Measurements from ENCODE around the gene PLXNA2. TPM values are rescaled to one million over a fixed set of nuclear protein-coding genes. Genes with fewer than 3 reads are reported as not detected.

Gene PLXNA2
- total and polyA plus RNA-seq, 2 of the 4 experiments (the other 2 are of a cell fraction), result 0.72 to 1.1 TPM

DNA sequence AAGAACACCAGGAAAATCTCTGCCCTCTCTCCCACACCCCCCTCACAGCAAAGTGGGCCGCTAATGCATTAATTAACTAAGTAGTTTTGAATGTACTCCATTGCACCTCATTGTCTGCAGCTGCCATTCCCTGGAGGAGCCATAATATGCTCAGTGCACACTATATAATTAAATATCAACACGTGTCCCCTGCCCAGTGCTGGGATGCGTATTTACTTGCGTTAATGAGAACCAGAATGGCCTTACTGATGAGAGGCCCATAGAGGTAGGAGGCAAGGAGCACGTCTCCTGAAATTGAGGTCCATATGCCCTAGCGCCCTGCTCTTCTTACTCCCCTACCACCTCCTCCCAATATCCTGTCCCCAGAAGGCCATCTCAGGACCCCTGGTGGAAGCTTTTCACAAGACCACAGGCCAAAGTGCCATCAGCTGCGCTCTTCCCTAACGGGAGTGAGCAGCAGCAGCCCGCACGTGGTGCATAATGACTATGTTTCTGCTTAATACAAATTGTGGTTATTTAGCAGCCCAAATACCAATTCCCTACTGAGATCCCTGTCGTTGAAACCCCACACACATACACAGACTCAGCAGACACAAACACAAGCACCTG, 76.8 kb downstream of the PLXNA2 start:
- no peak overlapping the region for H2AK5ac ChIP-seq (ENCODE audit: low read depth, low read length)
- H3K27ac ChIP-seq (ENCODE audit: insufficient read depth, low read length), result no peak overlapping the region
- H4K5ac ChIP-seq (ENCODE audit: low read depth, low read length), result no peak overlapping the region
- no peak overlapping the region for H2BK120ac ChIP-seq (ENCODE audit: low read depth, low read length)
- no peak overlapping the region for H3K4me2 ChIP-seq (ENCODE audit: low read depth, low read length)
- no peak overlapping the region for H2AK9ac ChIP-seq (replicated peaks; ENCODE audit: low read depth, low read length, poor library complexity)
- H3K36me3 ChIP-seq (ENCODE audit: control insufficient read depth, insufficient read depth, low read length), result no peaks in the 10 kb centered on the region
- POLR2A ChIA-PET (ENCODE audit: unreplicated experiment), result no interaction called here
- in situ Hi-C loops (cut with MboI; ENCODE audit: low sequenced_read_pairs), result no loop called here
- no TSS peak for BruUV-seq (replicated peaks)
- H2BK5ac ChIP-seq (ENCODE audit: low read depth, low read length, poor library complexity, severe bottlenecking), result no peak overlapping the region
- H4K91ac ChIP-seq (ENCODE audit: insufficient read depth, low read depth, low read length), result no peak overlapping the region
- no peak overlapping the region for H2BK15ac ChIP-seq (ENCODE audit: low read depth, low read length)
- no peak overlapping the region for H3K14ac ChIP-seq (replicated peaks; ENCODE audit: low read depth, low read length)
- no peak overlapping the region for H3K4me3 ChIP-seq (ENCODE audit: insufficient read depth, low read depth, low read length)
- TF ChIP-seq, protein P1, sequence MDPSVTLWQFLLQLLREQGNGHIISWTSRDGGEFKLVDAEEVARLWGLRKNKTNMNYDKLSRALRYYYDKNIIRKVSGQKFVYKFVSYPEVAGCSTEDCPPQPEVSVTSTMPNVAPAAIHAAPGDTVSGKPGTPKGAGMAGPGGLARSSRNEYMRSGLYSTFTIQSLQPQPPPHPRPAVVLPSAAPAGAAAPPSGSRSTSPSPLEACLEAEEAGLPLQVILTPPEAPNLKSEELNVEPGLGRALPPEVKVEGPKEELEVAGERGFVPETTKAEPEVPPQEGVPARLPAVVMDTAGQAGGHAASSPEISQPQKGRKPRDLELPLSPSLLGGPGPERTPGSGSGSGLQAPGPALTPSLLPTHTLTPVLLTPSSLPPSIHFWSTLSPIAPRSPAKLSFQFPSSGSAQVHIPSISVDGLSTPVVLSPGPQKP (IDR thresholded peaks at IDR 0.05; ENCODE audit: borderline replicate concordance, low read depth, low read length), result no peak
- TF ChIP-seq FOS (IDR thresholded peaks at IDR 0.05; ENCODE audit: low read depth, low read length) (no peak), MAZ (IDR thresholded peaks at IDR 0.05; ENCODE audit: borderline replicate concordance, low read depth, low read length) (no peak), SMC3 (IDR thresholded peaks at IDR 0.05; ENCODE audit: low read depth, low read length) (no peak), POLR2A (IDR thresholded peaks at IDR 0.05; ENCODE audit: low read depth, low read length) (no peak), RAD21 (IDR thresholded peaks at IDR 0.05; ENCODE audit: low read length) (no peak), CEBPB (IDR thresholded peaks at IDR 0.05; ENCODE audit: low read depth, low read length) (no peak), BHLHE40 (IDR thresholded peaks at IDR 0.05; ENCODE audit: low read depth, low read length) (no peak), NFE2L2 (IDR thresholded peaks at IDR 0.05; ENCODE audit: low read depth, low read length) (no peak), RCOR1 (IDR thresholded peaks at IDR 0.05; ENCODE audit: insufficient replicate concordance, low read length) (no peak), MAFK (IDR thresholded peaks at IDR 0.05; ENCODE audit: low read depth, low read length) (no peak), MXI1 (IDR thresholded peaks at IDR 0.05; ENCODE audit: borderline replicate concordance, low read depth, low read length) (no peak)
- TF ChIP-seq, protein P2, sequence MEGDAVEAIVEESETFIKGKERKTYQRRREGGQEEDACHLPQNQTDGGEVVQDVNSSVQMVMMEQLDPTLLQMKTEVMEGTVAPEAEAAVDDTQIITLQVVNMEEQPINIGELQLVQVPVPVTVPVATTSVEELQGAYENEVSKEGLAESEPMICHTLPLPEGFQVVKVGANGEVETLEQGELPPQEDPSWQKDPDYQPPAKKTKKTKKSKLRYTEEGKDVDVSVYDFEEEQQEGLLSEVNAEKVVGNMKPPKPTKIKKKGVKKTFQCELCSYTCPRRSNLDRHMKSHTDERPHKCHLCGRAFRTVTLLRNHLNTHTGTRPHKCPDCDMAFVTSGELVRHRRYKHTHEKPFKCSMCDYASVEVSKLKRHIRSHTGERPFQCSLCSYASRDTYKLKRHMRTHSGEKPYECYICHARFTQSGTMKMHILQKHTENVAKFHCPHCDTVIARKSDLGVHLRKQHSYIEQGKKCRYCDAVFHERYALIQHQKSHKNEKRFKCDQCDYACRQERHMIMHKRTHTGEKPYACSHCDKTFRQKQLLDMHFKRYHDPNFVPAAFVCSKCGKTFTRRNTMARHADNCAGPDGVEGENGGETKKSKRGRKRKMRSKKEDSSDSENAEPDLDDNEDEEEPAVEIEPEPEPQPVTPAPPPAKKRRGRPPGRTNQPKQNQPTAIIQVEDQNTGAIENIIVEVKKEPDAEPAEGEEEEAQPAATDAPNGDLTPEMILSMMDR (conservative IDR thresholded peaks at IDR 0.05; ENCODE audit: low read depth, low read length), result no peak
- TF ChIP-seq, protein P3, sequence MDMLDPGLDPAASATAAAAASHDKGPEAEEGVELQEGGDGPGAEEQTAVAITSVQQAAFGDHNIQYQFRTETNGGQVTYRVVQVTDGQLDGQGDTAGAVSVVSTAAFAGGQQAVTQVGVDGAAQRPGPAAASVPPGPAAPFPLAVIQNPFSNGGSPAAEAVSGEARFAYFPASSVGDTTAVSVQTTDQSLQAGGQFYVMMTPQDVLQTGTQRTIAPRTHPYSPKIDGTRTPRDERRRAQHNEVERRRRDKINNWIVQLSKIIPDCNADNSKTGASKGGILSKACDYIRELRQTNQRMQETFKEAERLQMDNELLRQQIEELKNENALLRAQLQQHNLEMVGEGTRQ (IDR thresholded peaks at IDR 0.05; ENCODE audit: low read depth, low read length), result no peak
- H2AFZ ChIP-seq (replicated peaks; ENCODE audit: low read length, poor library complexity), result no peak overlapping the region
- no peak for DNase-seq
- H3K4me1 ChIP-seq (ENCODE audit: control insufficient read depth, insufficient read depth, low read length), result peaks cover 2% of the 10 kb centered on the region; the same call in 1 of the 2 replicates
- intact Hi-C loops (cut with micrococcal nuclease), result no loop called here
- ATAC-seq (ENCODE audit: low read depth), result no peak
- dilution Hi-C loops (cut with HindIII; ENCODE audit: low sequenced_read_pairs, unreplicated experiment), result no loop called here
- no peak overlapping the region for H4K8ac ChIP-seq (ENCODE audit: low read depth in 2 of 2, low read length in 2 of 2)
- no peak overlapping the region for H3K56ac ChIP-seq (ENCODE audit: extremely low read depth, insufficient read depth, low read length)
- no peak overlapping the region for H3K9ac ChIP-seq (ENCODE audit: low read depth, low read length)
- no peak overlapping the region for H2BK20ac ChIP-seq (ENCODE audit: low read depth, low read length)
- no peaks in the 10 kb centered on the region; the same call in 1 of the 2 replicates for H3K27me3 ChIP-seq (ENCODE audit: control insufficient read depth, insufficient read depth, low read length)
- no peaks in the 10 kb centered on the region; the same call in 1 of the 2 replicates for H3K9me1 ChIP-seq (ENCODE audit: insufficient read depth, low read length)
- no peaks in the 10 kb centered on the region for H3K9me3 ChIP-seq (ENCODE audit: control insufficient read depth, insufficient read depth, low read length)
- H3K18ac ChIP-seq (ENCODE audit: low read depth, low read length), result no peak overlapping the region
- no peaks in the 10 kb centered on the region for H4K20me1 ChIP-seq (ENCODE audit: insufficient read depth, low read length)
- H3K79me1 ChIP-seq (ENCODE audit: low read depth in 1 of 2, low read length in 2 of 2), result no peaks in the 10 kb centered on the region
- H3K4ac ChIP-seq (ENCODE audit: low read depth, low read length), result no peak overlapping the region
- H3K23ac ChIP-seq (ENCODE audit: low read depth, low read length), result no peak overlapping the region
- WGBS, 2 experiments (ENCODE audit: extremely low coverage in 2 of 2, insufficient read length in 1 of 2), result no CpG with 5 or more reads among the region's 11 CpGs
- CTCF ChIA-PET, result no interaction called here
